NCI-H1694 treated with DMSO at 0.1 percent for 48 hours (cell line): ENCODE results near the gene STAB1.

ENCODE experiments used
- DNase-seq: peaks from one replicate; lab custom pipeline; 2025; lab: John Stamatoyannopoulos, UW

Gene STAB1, protein sequence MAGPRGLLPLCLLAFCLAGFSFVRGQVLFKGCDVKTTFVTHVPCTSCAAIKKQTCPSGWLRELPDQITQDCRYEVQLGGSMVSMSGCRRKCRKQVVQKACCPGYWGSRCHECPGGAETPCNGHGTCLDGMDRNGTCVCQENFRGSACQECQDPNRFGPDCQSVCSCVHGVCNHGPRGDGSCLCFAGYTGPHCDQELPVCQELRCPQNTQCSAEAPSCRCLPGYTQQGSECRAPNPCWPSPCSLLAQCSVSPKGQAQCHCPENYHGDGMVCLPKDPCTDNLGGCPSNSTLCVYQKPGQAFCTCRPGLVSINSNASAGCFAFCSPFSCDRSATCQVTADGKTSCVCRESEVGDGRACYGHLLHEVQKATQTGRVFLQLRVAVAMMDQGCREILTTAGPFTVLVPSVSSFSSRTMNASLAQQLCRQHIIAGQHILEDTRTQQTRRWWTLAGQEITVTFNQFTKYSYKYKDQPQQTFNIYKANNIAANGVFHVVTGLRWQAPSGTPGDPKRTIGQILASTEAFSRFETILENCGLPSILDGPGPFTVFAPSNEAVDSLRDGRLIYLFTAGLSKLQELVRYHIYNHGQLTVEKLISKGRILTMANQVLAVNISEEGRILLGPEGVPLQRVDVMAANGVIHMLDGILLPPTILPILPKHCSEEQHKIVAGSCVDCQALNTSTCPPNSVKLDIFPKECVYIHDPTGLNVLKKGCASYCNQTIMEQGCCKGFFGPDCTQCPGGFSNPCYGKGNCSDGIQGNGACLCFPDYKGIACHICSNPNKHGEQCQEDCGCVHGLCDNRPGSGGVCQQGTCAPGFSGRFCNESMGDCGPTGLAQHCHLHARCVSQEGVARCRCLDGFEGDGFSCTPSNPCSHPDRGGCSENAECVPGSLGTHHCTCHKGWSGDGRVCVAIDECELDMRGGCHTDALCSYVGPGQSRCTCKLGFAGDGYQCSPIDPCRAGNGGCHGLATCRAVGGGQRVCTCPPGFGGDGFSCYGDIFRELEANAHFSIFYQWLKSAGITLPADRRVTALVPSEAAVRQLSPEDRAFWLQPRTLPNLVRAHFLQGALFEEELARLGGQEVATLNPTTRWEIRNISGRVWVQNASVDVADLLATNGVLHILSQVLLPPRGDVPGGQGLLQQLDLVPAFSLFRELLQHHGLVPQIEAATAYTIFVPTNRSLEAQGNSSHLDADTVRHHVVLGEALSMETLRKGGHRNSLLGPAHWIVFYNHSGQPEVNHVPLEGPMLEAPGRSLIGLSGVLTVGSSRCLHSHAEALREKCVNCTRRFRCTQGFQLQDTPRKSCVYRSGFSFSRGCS (N-terminal part only)

DNA sequence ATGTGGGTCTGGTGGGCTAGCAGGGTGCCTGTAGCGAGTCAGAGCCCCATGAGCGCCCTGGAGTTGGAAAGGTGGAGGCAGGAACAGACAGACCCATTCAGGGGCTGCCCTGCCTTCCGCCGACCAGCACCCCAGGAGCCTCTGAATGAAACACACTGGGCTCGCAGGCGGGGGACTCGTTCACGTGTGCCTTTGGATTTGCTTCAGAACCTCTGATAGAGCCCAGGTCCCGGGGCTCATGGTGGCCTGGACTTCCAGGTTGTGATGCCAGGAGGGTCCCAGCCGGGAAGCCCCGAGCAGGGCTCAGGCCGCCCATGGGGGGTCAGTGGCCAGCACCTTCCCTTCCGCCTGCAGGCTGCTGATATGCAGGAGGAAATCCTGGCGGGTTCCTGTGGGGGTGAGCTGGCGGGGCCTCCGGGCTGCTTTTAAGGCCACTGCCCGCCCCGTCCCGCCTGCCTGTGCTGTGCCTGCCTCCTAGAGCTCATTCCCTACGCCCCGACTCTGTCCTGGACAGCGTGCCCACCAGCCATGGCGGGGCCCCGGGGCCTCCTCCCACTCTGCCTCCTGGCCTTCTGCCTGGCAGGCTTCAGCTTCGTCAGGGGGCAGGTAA is at the start of gene STAB1:
TSS of gene STAB1 (plus strand) at position 453 of the 610 bp plus-strand sequence. CDS start at position 529, 76 bp downstream.
- DNase-seq, result no peak

DNA sequence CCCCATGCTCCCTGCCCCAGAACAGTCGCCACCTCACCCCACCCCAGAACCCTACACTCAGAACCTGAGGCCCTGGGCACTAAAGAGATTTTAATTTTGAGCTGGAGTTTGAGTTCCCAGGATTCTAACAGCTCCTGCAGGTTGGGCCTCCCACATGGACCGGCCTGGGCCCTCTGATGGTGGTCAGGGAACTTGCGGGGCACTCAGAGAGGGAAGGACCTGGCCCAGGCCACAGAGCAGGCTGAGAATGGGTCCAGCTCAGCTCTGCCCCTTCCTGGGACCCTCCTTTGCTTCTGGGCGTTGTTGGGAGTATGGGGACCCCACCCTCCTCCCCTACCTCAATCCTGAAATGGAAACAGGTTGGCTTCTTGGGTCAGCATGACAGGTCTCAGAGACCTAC is 49.1 kb upstream of the STAB1 start:
- DNase-seq, result no peak

- DNase-seq, result no peak
Measured at GRCh38 chr3:52446631-52447511, 48.3 kb upstream of the STAB1 start.

- no peak for DNase-seq
Measured at GRCh38 chr3:52447512-52448355, 47.4 kb upstream of the STAB1 start.

GRCh38 chr3:52450489-52451236 is 44.5 kb upstream of the STAB1 start:
- no peak for DNase-seq

- no peak for DNase-seq
Measured at GRCh38 chr3:52451237-52452083, 43.7 kb upstream of the STAB1 start.

DNA sequence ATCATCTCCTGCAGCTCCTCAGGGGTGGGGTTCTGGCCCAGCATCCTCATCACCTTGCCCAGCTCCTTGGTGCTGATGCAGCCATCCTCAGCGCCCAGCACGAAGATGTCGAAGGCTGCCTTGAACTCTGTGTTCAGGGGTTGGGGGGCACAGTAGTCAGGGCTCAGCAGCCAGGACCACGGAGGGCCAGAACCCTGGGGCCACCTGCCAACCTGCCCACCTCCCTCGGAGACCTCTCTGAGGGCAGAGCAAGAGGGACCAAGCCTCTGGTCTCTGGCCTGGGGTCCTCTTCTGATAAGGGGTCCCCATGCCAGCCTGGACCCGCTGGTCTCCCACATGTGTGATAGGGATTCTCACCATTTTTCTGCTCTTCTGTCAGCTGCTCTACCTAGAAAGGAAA is 43.0 kb upstream of the STAB1 start:
- DNase-seq, result no peak

GRCh38 chr3:52452570-52453221 is 42.4 kb upstream of the STAB1 start:
- no peak for DNase-seq

GRCh38 chr3:52453496-52454249 is 41.5 kb upstream of the STAB1 start, which contains the start of gene TNNC1:
TSS of gene TNNC1 (minus strand) at chr3:52454041. CDS start at chr3:52454015, 26 bp downstream.
- DNase-seq, result no peak

GRCh38 chr3:52454250-52454937 is 40.7 kb upstream of the STAB1 start:
- no peak for DNase-seq

GRCh38 chr3:52454938-52455282 is 40.2 kb upstream of the STAB1 start:
- DNase-seq, result no peak

DNA sequence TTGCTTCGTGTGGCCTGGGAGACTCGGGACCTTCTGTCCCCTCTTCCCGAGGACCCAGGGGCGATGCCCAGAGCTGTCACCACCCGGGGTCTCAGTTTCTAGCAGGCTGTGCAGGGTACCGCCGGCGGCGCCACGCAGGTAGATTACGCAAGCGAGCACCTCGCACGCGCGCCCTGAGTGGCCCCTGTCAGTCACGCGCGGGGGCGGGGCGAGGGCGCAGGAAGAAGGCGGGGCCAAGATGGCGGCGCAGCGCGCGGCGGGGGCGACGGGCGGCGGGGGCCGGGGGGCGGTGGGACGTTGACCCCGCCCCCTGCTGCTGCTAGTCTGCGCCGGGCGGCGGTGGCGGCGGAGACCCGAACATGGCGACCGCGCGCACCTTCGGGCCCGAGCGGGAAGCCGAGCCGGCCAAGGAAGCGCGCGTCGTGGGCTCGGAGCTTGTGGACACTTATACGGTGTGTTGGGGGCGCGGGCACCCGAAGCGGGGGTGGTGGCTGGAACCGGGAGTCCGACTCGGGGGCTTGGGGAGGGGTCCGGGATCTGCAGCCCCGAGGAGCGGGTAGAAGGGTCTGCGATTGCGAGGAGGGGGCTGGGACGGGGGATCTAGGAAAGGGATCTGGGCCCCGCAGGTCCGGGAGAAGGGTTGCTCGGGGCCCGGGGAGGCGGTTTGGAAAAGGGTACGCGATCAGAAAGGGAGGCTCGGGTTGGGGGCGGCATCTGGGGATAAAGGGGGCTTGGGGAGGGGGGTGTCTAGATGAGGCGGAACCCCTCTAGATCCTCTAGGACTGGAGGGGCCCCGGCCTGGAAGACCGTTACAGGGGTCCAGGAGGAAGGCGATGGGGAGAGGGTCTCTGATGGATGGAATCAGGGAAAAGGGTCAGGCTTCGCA is 39.6 kb upstream of the STAB1 start, which contains the start of gene NISCH:
TSS of gene NISCH (plus strand) at position 322 of the 886 bp plus-strand sequence. CDS start at position 360, 38 bp downstream.
- peak; percentile 37 for DNase-seq

GRCh38 chr3:52456169-52456799 is 38.9 kb upstream of the STAB1 start:
- no peak for DNase-seq

GRCh38 chr3:52456800-52457183 is 38.3 kb upstream of the STAB1 start:
- DNase-seq, result no peak
